SIG-M5 (cell line): ENCODE data around the gene CD300A.
"Not testable (repeated sequence)": the region's sequence is repeated elsewhere in the genome, so short reads cannot be mapped to it uniquely, and the experiment has no call there.

Experiments
- DNase-seq: peaks from one replicate; lab custom pipeline; 2025; lab: John Stamatoyannopoulos, UW

CD300A gene

GRCh38 chr17:74480290-74480689 is 13.9 kb downstream of the CD300A start:
- no peak for DNase-seq

- DNase-seq = no peak
These were observed 15.2 kb downstream of the CD300A start for GRCh38 chr17:74481621-74482020.

GRCh38 chr17:74484066-74484465 is 17.6 kb downstream of the CD300A start:
- no peak for DNase-seq

GRCh38 chr17:74485022-74485743 is 18.7 kb downstream of the CD300A start:
- DNase-seq = no peak

GRCh38 chr17:74485841-74486240 is 19.4 kb downstream of the CD300A start:
- DNase-seq = no peak

- DNase-seq = not testable (repeated sequence)
These were observed 21.8 kb downstream of the CD300A start for GRCh38 chr17:74488276-74488675.

- DNase-seq = no peak
These were observed 24.3 kb downstream of the CD300A start for GRCh38 chr17:74490716-74491115.

GRCh38 chr17:74491626-74492025 is 25.2 kb downstream of the CD300A start:
- DNase-seq = no peak

- no peak for DNase-seq
These were observed 26.9 kb downstream of the CD300A start for GRCh38 chr17:74493331-74493833.

- DNase-seq = no peak
These were observed 31.0 kb downstream of the CD300A start for GRCh38 chr17:74497471-74497870.

GRCh38 chr17:74499992-74500391 is 33.6 kb downstream of the CD300A start:
- no peak for DNase-seq

GRCh38 chr17:74502861-74503260 is 36.4 kb downstream of the CD300A start:
- DNase-seq = no peak

- not testable (repeated sequence) for DNase-seq
These were observed 37.5 kb downstream of the CD300A start for GRCh38 chr17:74503949-74504348.

GRCh38 chr17:74508156-74508555 is 41.7 kb downstream of the CD300A start:
- DNase-seq = no peak

GRCh38 chr17:74512036-74512435 is 45.6 kb downstream of the CD300A start:
- no peak for DNase-seq

GRCh38 chr17:74512624-74513091 is 46.2 kb downstream of the CD300A start:
- DNase-seq = peak; percentile 45

GRCh38 chr17:74513987-74514631 is 47.7 kb downstream of the CD300A start:
- DNase-seq = no peak

GRCh38 chr17:74514632-74515334 is 48.3 kb downstream of the CD300A start:
- no peak for DNase-seq

GRCh38 chr17:74515941-74516340 is 49.5 kb downstream of the CD300A start:
- no peak for DNase-seq

- DNase-seq = no peak
These were observed 50.3 kb downstream of the CD300A start for GRCh38 chr17:74516561-74517328.

GRCh38 chr17:74518413-74518981 is 52.1 kb downstream of the CD300A start:
- DNase-seq = not testable (repeated sequence)

GRCh38 chr17:74520016-74520434 is 53.6 kb downstream of the CD300A start:
- peak; percentile 65 for DNase-seq
